GM12878 (cell line): ENCODE results near the gene CIAO2B. TPM values are rescaled to one million over a fixed set of nuclear protein-coding genes. Genes with fewer than 3 reads are reported as not detected.

Source experiments
- ATAC-seq: fragments of 200-7000 bp; cut with Tn5 transposase; 3 replicates; pipeline ENCODE4 v1.9.1; 2020; ENCODE audit warnings: mild to moderate bottlenecking, moderate library complexity
- BruUV-seq: library from RNA; stranded (reverse); fragments of 400-500 nt; replicated peaks from 2 replicates; lab custom pipeline; 2021; lab: Mats Ljungman, UMichigan
- CTCF ChIA-PET: fragments of 300-600 bp; sonication (Branson Sonifier 250); formaldehyde crosslinking; extraction: SDS; loops from one replicate; lab custom pipeline; 2021; ENCODE audit warnings: inconsistent platforms; lab: Yijun Ruan, JAX
- POLR2A ChIA-PET: fragments of 350-600 bp; formaldehyde crosslinking; extraction: SDS; loops from one replicate; lab custom pipeline; 2021; ENCODE audit warnings: inconsistent platforms; lab: Charles Lee
- RAD21 ChIA-PET: fragments of 300-600 bp; sonication (Branson Sonifier 250); formaldehyde crosslinking; loops from one replicate; lab custom pipeline; 2023; ENCODE audit warnings: antibody characterized with exemption; ENCODE audit not compliant: unreplicated experiment; lab: Charles Lee
- SMC1A ChIA-PET: fragments of 300-600 bp; sonication (Branson Sonifier 250); formaldehyde crosslinking; loops from one replicate; lab custom pipeline; 2023; ENCODE audit not compliant: unreplicated experiment, uncharacterized antibody; lab: Charles Lee
- DNase-seq: peaks from one replicate; pipeline ENCODE4 v3.0.0-alpha.2; 2011; ENCODE audit warnings: low read depth, low spot score
- FAIRE-seq: peaks from 3 replicates; lab custom pipeline; 2011; peaks lifted over from hg19 to GRCh38; lab: Jason Lieb, UNC
- H2AFZ ChIP-seq: 2 replicates; pipeline ENCODE4 v1.6.0; 2011; ENCODE audit warnings: low read depth, low read length, control low read depth; ENCODE audit not compliant: control insufficient read depth
- H3K27ac ChIP-seq: 2 replicates; pipeline ENCODE4 v1.5.1; 2011; ENCODE audit warnings: control low read depth; ENCODE audit not compliant: control insufficient read depth, insufficient read depth
- H3K27me3 ChIP-seq, 2 experiments: replicated peaks in 1 of 2; 2 replicates each; pipeline versions ENCODE4 v1.6.0 to v1.6.1; 2011; ENCODE audit warnings: low read length in 1 of 2; ENCODE audit not compliant: control insufficient read depth in 2 of 2, insufficient read depth in 2 of 2
- H3K36me3 ChIP-seq, 2 experiments: 2 replicates each; pipeline ENCODE4 v1.5.1; 2011; ENCODE audit warnings: low read length in 1 of 2; ENCODE audit not compliant: control insufficient read depth in 2 of 2, insufficient read depth in 2 of 2
- H3K4me1 ChIP-seq: 2 replicates; pipeline ENCODE4 v1.6.1; 2011; ENCODE audit warnings: mild to moderate bottlenecking, low read length, moderate library complexity, mixed read lengths; ENCODE audit not compliant: control insufficient read depth, insufficient read depth
- H3K4me2 ChIP-seq: 2 replicates; pipeline ENCODE4 v1.6.0; 2011; ENCODE audit warnings: control low read depth; ENCODE audit not compliant: control insufficient read depth, insufficient read depth
- H3K4me3 ChIP-seq: fragments of 200-600 bp; sonication (generic); 2 replicates; pipeline ENCODE4 v1.5.1; 2016
- H3K79me2 ChIP-seq: 2 replicates; pipeline ENCODE4 v1.6.0; 2011; ENCODE audit warnings: low read length; ENCODE audit not compliant: control insufficient read depth, insufficient read depth
- H3K9ac ChIP-seq: 2 replicates; pipeline ENCODE4 v1.8.0; 2011; ENCODE audit warnings: low read length, control low read depth, mixed read lengths; ENCODE audit not compliant: control insufficient read depth, insufficient read depth
- H3K9me3 ChIP-seq: replicated peaks from 3 replicates; pipeline ENCODE4 v1.5.1; 2011; ENCODE audit warnings: mild to moderate bottlenecking, low read length; ENCODE audit not compliant: control insufficient read depth, insufficient read depth
- H4K20me1 ChIP-seq: 2 replicates; pipeline ENCODE4 v1.6.0; 2011; ENCODE audit not compliant: control insufficient read depth, insufficient read depth
- CTCF ChIP-seq, 3 experiments: IDR thresholded peaks in 2 of 3; conservative IDR thresholded peaks in 1 of 3; 2 replicates each; pipeline ENCODE4 v1.5.1; 2011; ENCODE audit warnings: low read depth in 3 of 3, low read length in 3 of 3, mild to moderate bottlenecking in 3 of 3, control low read depth in 2 of 3, moderate library complexity in 2 of 3, inconsistent platforms in 1 of 3, mixed read lengths in 1 of 3; ENCODE audit not compliant: control insufficient read depth in 2 of 3, insufficient read depth in 1 of 3; ENCODE audit errors: extremely low read depth in 1 of 3
- EED ChIP-seq: sonication (generic); IDR thresholded peaks from 2 replicates; pipeline ENCODE4 v1.6.1; 2016; ENCODE audit warnings: antibody characterized with exemption, low read depth
- GABPA ChIP-seq: IDR thresholded peaks from 2 replicates; pipeline ENCODE4 v1.6.1; 2014; ENCODE audit warnings: antibody characterized with exemption, low read depth, mild to moderate bottlenecking, inconsistent platforms
- MXI1 ChIP-seq: fragments of 150-350 bp; IDR thresholded peaks from 2 replicates; pipeline ENCODE4 v1.6.1; 2011; ENCODE audit warnings: low read depth, mild to moderate bottlenecking, inconsistent platforms, low read length, improper control_type of control experiment
- ZBTB40 ChIP-seq: fragments of 450-650 bp; IDR thresholded peaks from 2 replicates; pipeline ENCODE4 v1.6.1; 2016; ENCODE audit warnings: mild to moderate bottlenecking, moderate library complexity, borderline replicate concordance
- ZNF622 ChIP-seq: fragments of 450-650 bp; IDR thresholded peaks from 2 replicates; pipeline ENCODE4 v1.6.1; 2017; ENCODE audit warnings: mild to moderate bottlenecking, inconsistent platforms
- WGBS: methylation state at CpG from one replicate; pipeline ENCODE4 v1.1.6; 2016; ENCODE audit warnings: low lambda C conversion rate; ENCODE audit not compliant: insufficient replicate concordance, insufficient coverage; ENCODE audit errors: missing lambda C conversion rate; 5-methylcytosine and 5-hydroxymethylcytosine counted together
- in situ Hi-C: fragments of 300-500 bp; cut with MboI; formaldehyde crosslinking; loops from 9 replicates; pipeline ENCODE4 v1.14.3; 2018; ENCODE audit warnings: mixed read lengths
- intact Hi-C: fragments of 100-400 bp; cut with micrococcal nuclease; formaldehyde crosslinking; loops from one replicate; pipeline ENCODE4 v1.14.2; 2022; ENCODE audit not compliant: unreplicated experiment
- polyA plus RNA-seq, 11 experiments: library from polyadenylated mRNA; depleted of rRNA in 4 of 11; unstranded in 6 of 11; stranded (reverse) in 5 of 11; fragments of >200 nt; fragmentation: Nextera tagmentation in 4 of 11; fragmentation: Illumina TruSeq in 1 of 11; extraction: Ambion mirVana in 4 of 11; extraction: Trizol in 1 of 11; gene quantifications; 1 replicate in 1 of 11; 2 replicates in 10 of 11; pipeline versions ENCODE4 v1.2.1 to v1.2.3, GENCODE V29; 2011 to 2016; ENCODE audit warnings: inconsistent platforms in 2 of 11, missing spikeins in 2 of 11, low read depth in 1 of 11
- total RNA-seq, 4 experiments: library from RNA; depleted of rRNA in 3 of 4; stranded (reverse); fragments of >200 nt in 3 of 4; fragmentation: Illumina TruSeq in 1 of 4; extraction: Trizol in 1 of 4; gene quantifications; 2 replicates each; pipeline versions ENCODE4 v1.2.1 to v1.2.3, GENCODE V29; 2013 to 2021

Gene CIAO2B
- total and polyA plus RNA-seq, 10 of the 15 experiments (the other 5 are each of a cell fraction or from before 2014, with no cell fraction given): 76.4 to 241 (median 138) TPM

- Histone ChIP-seq H3K4me2 (no peak overlapping the region), H2AFZ (no peak overlapping the region), H3K4me1 (peaks cover 4% of the 10 kb centered on the region; the same call in 1 of the 2 replicates), H3K9me3 (no peaks in the 10 kb centered on the region), H3K27me3 (no peaks in the 10 kb centered on the region; a peak in 1 of 4 replicates), H3K36me3 (no peaks in the 10 kb centered on the region), H3K4me3 (no peak overlapping the region), H3K27ac (no peak overlapping the region), H3K9ac (no peak overlapping the region), H4K20me1 (no peaks in the 10 kb centered on the region), H3K79me2 (no peaks in the 10 kb centered on the region)
- FAIRE-seq (no peak), DNase-seq (no peak), ATAC-seq (no peak)
- ChIA-PET SMC1A (no interaction called here), RAD21 (no interaction called here), CTCF (no interaction called here), POLR2A (no interaction called here)
- WGBS: 56% methylated on average over 12 of the region's 13 CpGs
- intact Hi-C loops: no loop called here
- no peak for TF ChIP-seq ZBTB40
- no peak for TF ChIP-seq GABPA
- TF ChIP-seq MXI1: no peak
- no peak for TF ChIP-seq ZNF622
- TF ChIP-seq CTCF (IDR thresholded peaks at IDR 0.05 in 2 of 3, conservative IDR thresholded peaks at IDR 0.05 in 1 of 3; ENCODE audit: control insufficient read depth in 2 of 3, extremely low read depth in 1 of 3, insufficient read depth in 1 of 3, low read depth in 3 of 3, low read length in 3 of 3): no peak
- no peak for TF ChIP-seq EED
- BruUV-seq: no TSS peak
- in situ Hi-C loops: no loop called here
These were observed 29.8 kb downstream of the CIAO2B start for GRCh38 chr16:66904428-66904845.
